Measurements from ENCODE around the gene AHI1.

AHI1 gene

GRCh38 chr6:135286962-135287538, 210.5 kb downstream of the AHI1 start:
- no peak for DNase-seq
- intact Hi-C loops (cut with DNase I), result no loop called here

- intact Hi-C loops (cut with DNase I), result no loop called here
Measured at GRCh38 chr6:135285165-135285564, 212.4 kb downstream of the AHI1 start.

GRCh38 chr6:135283926-135284325, 213.6 kb downstream of the AHI1 start:
- intact Hi-C loops (cut with DNase I), result no loop called here
- no peak for DNase-seq

More at GRCh38 chr6:135285165-135285564, 212.4 kb downstream of the AHI1 start:
- no peak for DNase-seq

- DNase-seq, result no peak
- intact Hi-C loops (cut with DNase I), result no loop called here
Measured at GRCh38 chr6:135282395-135282794, 215.1 kb downstream of the AHI1 start.

- intact Hi-C loops (cut with DNase I), result no loop called here
- no peak for DNase-seq
Measured at GRCh38 chr6:135281964-135282363, 215.6 kb downstream of the AHI1 start.

- intact Hi-C loops (cut with DNase I), result no loop called here
- peak in 13 of 42 donors; percentile 8 to 59 (median 22) for DNase-seq
Measured at GRCh38 chr6:135281227-135281626, 216.3 kb downstream of the AHI1 start.

- intact Hi-C loops (cut with DNase I), result no loop called here
- no peak for DNase-seq
Measured at GRCh38 chr6:135280375-135281136, 217.0 kb downstream of the AHI1 start.

- no peak for DNase-seq
- intact Hi-C loops (cut with DNase I), result no loop called here
Measured at GRCh38 chr6:135277422-135277821, 220.1 kb downstream of the AHI1 start.

GRCh38 chr6:135274561-135275293, 222.8 kb downstream of the AHI1 start:
- intact Hi-C loops (cut with DNase I), result no loop called here
- DNase-seq, result no peak

- peak in 1 of 42 donors; percentile 4 for DNase-seq
- intact Hi-C loops (cut with DNase I), result no loop called here
Measured at GRCh38 chr6:135271626-135272025, 225.9 kb downstream of the AHI1 start.

- no peak for DNase-seq
- intact Hi-C loops (cut with DNase I), result no loop called here
Measured at GRCh38 chr6:135270676-135271536, 226.6 kb downstream of the AHI1 start.

GRCh38 chr6:135269481-135269891, 228.1 kb downstream of the AHI1 start:
- peak in 1 of 42 donors; percentile 13 for DNase-seq
- intact Hi-C loops (cut with DNase I), result no loop called here

- peak in 1 of 42 donors; percentile 28 for DNase-seq
- intact Hi-C loops (cut with DNase I), result no loop called here
Measured at GRCh38 chr6:135268740-135269139, 228.8 kb downstream of the AHI1 start.

- intact Hi-C loops (cut with DNase I), result no loop called here
- DNase-seq, result peak in 1 of 42 donors; percentile 8
Measured at GRCh38 chr6:135268263-135268662, 229.3 kb downstream of the AHI1 start.

GRCh38 chr6:135267085-135267484, 230.5 kb downstream of the AHI1 start:
- intact Hi-C loops (cut with DNase I), result no loop called here
- peak in 1 of 42 donors; percentile 3 for DNase-seq

- intact Hi-C loops (cut with DNase I), result no loop called here
- peak in 1 of 42 donors; percentile 3 for DNase-seq
Measured at GRCh38 chr6:135266675-135267074, 230.9 kb downstream of the AHI1 start.

GRCh38 chr6:135265278-135265677, 232.3 kb downstream of the AHI1 start:
- intact Hi-C loops (cut with DNase I), result no loop called here
- DNase-seq, result no peak

GRCh38 chr6:135261872-135262725, 235.4 kb downstream of the AHI1 start:
- intact Hi-C loops (cut with DNase I), result no loop called here
- DNase-seq, result no peak
